GM23338 (cell line): ENCODE results near the gene RSRC1.

ENCODE experiments used
- CREB1 ChIP-seq: fragments of 250-450 bp; sonication (Bioruptor Pico); IDR thresholded peaks from 2 replicates; pipeline ENCODE4 v1.5.0; 2020; ENCODE audit warnings: low read depth, mild to moderate bottlenecking, moderate library complexity
- TF ChIP-seq, protein P1 (sequence below): IDR thresholded peaks from one replicate; pipeline ENCODE4 v1.6.1; 2018; ENCODE audit warnings: antibody characterized with exemption; ENCODE audit not compliant: unreplicated experiment

GRCh38 chr3:158563076-158563475, 453.2 kb downstream of the RSRC1 start:
- no peak for TF ChIP-seq CREB1
- TF ChIP-seq, protein P1, sequence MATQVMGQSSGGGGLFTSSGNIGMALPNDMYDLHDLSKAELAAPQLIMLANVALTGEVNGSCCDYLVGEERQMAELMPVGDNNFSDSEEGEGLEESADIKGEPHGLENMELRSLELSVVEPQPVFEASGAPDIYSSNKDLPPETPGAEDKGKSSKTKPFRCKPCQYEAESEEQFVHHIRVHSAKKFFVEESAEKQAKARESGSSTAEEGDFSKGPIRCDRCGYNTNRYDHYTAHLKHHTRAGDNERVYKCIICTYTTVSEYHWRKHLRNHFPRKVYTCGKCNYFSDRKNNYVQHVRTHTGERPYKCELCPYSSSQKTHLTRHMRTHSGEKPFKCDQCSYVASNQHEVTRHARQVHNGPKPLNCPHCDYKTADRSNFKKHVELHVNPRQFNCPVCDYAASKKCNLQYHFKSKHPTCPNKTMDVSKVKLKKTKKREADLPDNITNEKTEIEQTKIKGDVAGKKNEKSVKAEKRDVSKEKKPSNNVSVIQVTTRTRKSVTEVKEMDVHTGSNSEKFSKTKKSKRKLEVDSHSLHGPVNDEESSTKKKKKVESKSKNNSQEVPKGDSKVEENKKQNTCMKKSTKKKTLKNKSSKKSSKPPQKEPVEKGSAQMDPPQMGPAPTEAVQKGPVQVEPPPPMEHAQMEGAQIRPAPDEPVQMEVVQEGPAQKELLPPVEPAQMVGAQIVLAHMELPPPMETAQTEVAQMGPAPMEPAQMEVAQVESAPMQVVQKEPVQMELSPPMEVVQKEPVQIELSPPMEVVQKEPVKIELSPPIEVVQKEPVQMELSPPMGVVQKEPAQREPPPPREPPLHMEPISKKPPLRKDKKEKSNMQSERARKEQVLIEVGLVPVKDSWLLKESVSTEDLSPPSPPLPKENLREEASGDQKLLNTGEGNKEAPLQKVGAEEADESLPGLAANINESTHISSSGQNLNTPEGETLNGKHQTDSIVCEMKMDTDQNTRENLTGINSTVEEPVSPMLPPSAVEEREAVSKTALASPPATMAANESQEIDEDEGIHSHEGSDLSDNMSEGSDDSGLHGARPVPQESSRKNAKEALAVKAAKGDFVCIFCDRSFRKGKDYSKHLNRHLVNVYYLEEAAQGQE, result no peak
